Hepatocyte (in vitro differentiated cells): Measurements from ENCODE around the gene BTF3. TPM values are rescaled to one million over a fixed set of nuclear protein-coding genes. Genes with fewer than 3 reads are reported as not detected.

Source experiments
- DNase-seq: peaks from one replicate; pipeline ENCODE4 v3.0.0-alpha.2; 2016; ENCODE audit warnings: low spot score
- H2AFZ ChIP-seq: fragments of 200-600 bp; sonication (generic); 2 replicates; pipeline ENCODE4 v1.6.0; 2016; ENCODE audit warnings: antibody characterized with exemption, mild to moderate bottlenecking
- H3K27ac ChIP-seq: fragments of 200-600 bp; sonication (generic); 2 replicates; pipeline ENCODE4 v1.5.1; 2016; ENCODE audit warnings: mild to moderate bottlenecking
- H3K27me3 ChIP-seq: fragments of 200-600 bp; sonication (generic); 2 replicates; pipeline ENCODE4 v1.6.1; 2016
- H3K36me3 ChIP-seq: fragments of 200-600 bp; sonication (generic); replicated peaks from 2 replicates; pipeline ENCODE4 v1.5.1; 2016; ENCODE audit warnings: low read depth; ENCODE audit not compliant: insufficient read depth
- H3K4me1 ChIP-seq: fragments of 200-600 bp; sonication (generic); 2 replicates; pipeline ENCODE4 v1.5.1; 2016; ENCODE audit warnings: mild to moderate bottlenecking, moderate library complexity; ENCODE audit not compliant: insufficient read depth
- H3K4me2 ChIP-seq: fragments of 200-600 bp; sonication (generic); 2 replicates; pipeline ENCODE4 v1.6.0; 2016
- H3K4me3 ChIP-seq: fragments of 200-600 bp; sonication (generic); 2 replicates; pipeline ENCODE4 v1.5.1; 2016; ENCODE audit warnings: mild to moderate bottlenecking
- H3K79me2 ChIP-seq: fragments of 200-600 bp; sonication (generic); 2 replicates; pipeline ENCODE4 v1.6.0; 2017; ENCODE audit warnings: mild to moderate bottlenecking
- H3K9me2 ChIP-seq: fragments of 200-600 bp; sonication (generic); replicated peaks from 2 replicates; pipeline ENCODE4 v1.6.0; 2017; ENCODE audit warnings: mild to moderate bottlenecking; ENCODE audit not compliant: insufficient read depth
- H3K9me3 ChIP-seq: fragments of 200-600 bp; sonication (generic); 2 replicates; pipeline ENCODE4 v1.5.1; 2016; ENCODE audit warnings: low read depth, mild to moderate bottlenecking
- H4K20me1 ChIP-seq: fragments of 200-600 bp; sonication (generic); 2 replicates; pipeline ENCODE4 v1.6.0; 2016; ENCODE audit warnings: mild to moderate bottlenecking; ENCODE audit not compliant: insufficient read depth, poor library complexity, severe bottlenecking
- EZH2 ChIP-seq: fragments of 200-600 bp; sonication (generic); IDR thresholded peaks from 2 replicates; pipeline ENCODE4 v1.6.1; 2016; ENCODE audit warnings: antibody characterized with exemption, mild to moderate bottlenecking, borderline replicate concordance
- EZH2phosphoT487 ChIP-seq: fragments of 200-600 bp; sonication (generic); IDR thresholded peaks from one replicate; pipeline ENCODE4 v1.6.1; 2018; ENCODE audit warnings: antibody characterized with exemption, mild to moderate bottlenecking, low read depth, moderate library complexity; ENCODE audit not compliant: unreplicated experiment, severe bottlenecking
- WGBS: methylation state at CpG from one replicate; pipeline ENCODE4 v1.1.6; 2016; ENCODE audit warnings: low lambda C conversion rate; ENCODE audit errors: missing lambda C conversion rate; 5-methylcytosine and 5-hydroxymethylcytosine counted together
- polyA plus RNA-seq: library from polyadenylated mRNA; unstranded; fragments of >200 nt; fragmentation: Nextera tagmentation; extraction: Ambion mirVana; gene quantifications from 2 replicates; pipeline ENCODE4 v1.2.1, GENCODE V29; 2016
- total RNA-seq: library from RNA; depleted of rRNA; stranded (reverse); fragments of >200 nt; gene quantifications from 2 replicates; pipeline ENCODE4 v1.2.3, GENCODE V29; 2014
- TF ChIP-seq, protein P1 (sequence below): fragments of 200-600 bp; sonication (generic); IDR thresholded peaks from 2 replicates; pipeline ENCODE4 v1.5.1; 2016; ENCODE audit warnings: antibody characterized with exemption, mild to moderate bottlenecking; ENCODE audit not compliant: poor library complexity

BTF3 gene
- total and polyA plus RNA-seq, 2 experiments from 2014 or later: 390 to 423 TPM

DNA sequence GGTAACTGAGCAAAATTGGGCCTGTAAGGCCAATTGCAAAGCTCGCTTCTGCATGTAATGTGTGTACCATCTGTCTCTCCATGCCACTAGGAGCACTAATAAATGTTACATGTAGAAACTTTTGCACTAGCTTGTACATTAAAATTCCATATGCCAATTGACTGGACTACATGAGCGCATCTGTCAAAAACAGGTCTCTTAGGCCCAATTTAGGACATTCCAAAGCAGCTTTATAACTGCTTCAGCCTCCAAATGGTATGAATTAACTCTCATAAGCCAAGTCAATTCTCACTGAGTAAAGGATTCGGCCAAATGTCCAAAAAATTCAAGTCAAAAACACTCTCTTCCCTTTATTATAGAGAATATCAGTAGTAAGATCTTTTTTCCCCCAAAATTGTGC is 26.1 kb upstream of the BTF3 start:
- H3K27ac ChIP-seq: no peak overlapping the region
- no peak for TF ChIP-seq EZH2phosphoT487
- TF ChIP-seq, protein P1, sequence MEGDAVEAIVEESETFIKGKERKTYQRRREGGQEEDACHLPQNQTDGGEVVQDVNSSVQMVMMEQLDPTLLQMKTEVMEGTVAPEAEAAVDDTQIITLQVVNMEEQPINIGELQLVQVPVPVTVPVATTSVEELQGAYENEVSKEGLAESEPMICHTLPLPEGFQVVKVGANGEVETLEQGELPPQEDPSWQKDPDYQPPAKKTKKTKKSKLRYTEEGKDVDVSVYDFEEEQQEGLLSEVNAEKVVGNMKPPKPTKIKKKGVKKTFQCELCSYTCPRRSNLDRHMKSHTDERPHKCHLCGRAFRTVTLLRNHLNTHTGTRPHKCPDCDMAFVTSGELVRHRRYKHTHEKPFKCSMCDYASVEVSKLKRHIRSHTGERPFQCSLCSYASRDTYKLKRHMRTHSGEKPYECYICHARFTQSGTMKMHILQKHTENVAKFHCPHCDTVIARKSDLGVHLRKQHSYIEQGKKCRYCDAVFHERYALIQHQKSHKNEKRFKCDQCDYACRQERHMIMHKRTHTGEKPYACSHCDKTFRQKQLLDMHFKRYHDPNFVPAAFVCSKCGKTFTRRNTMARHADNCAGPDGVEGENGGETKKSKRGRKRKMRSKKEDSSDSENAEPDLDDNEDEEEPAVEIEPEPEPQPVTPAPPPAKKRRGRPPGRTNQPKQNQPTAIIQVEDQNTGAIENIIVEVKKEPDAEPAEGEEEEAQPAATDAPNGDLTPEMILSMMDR: no peak
- no peak for TF ChIP-seq EZH2
- H3K36me3 ChIP-seq: no peaks in the 10 kb centered on the region
- no peaks in the 10 kb centered on the region for H3K4me1 ChIP-seq
- WGBS: 58% methylated on average over 3 of the region's 3 CpGs
- DNase-seq: no peak
- no peaks in the 10 kb centered on the region for H3K9me3 ChIP-seq
- H2AFZ ChIP-seq: no peak overlapping the region
- no peaks in the 10 kb centered on the region for H4K20me1 ChIP-seq
- H3K9me2 ChIP-seq: no peaks in the 10 kb centered on the region
- H3K4me2 ChIP-seq: no peak overlapping the region
- H3K79me2 ChIP-seq: no peaks in the 10 kb centered on the region
- H3K27me3 ChIP-seq: no peaks in the 10 kb centered on the region
- no peak overlapping the region for H3K4me3 ChIP-seq

DNA sequence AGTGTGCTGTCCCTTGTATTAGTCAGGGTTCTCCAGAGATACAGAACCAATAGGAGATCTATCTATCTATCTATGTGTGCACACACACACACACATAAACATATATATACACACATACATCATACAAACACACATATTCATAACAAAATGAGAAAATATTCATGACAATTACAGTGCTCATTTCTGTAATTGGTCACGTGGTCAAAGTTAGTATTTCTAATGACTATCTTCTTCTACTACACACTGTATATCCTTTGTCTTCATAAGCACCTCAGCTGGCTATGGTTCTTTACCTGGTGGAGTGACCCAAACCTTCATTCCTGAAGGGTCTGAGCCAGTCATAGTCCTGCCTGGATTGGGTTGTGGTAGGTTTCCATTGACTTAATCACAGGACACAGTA is 17.7 kb upstream of the BTF3 start:
- no peak overlapping the region for H2AFZ ChIP-seq
- no peak overlapping the region for H3K27ac ChIP-seq
- H3K4me1 ChIP-seq: no peaks in the 10 kb centered on the region
- TF ChIP-seq EZH2phosphoT487 (no peak), EZH2 (no peak)
- TF ChIP-seq, protein P1: no peak
- H3K79me2 ChIP-seq: no peaks in the 10 kb centered on the region
- H3K9me2 ChIP-seq: no peaks in the 10 kb centered on the region
- H3K36me3 ChIP-seq: no peaks in the 10 kb centered on the region
- H3K4me2 ChIP-seq: no peak overlapping the region
- H4K20me1 ChIP-seq: no peaks in the 10 kb centered on the region
- 92% methylated on average over 1 of the region's 1 CpG for WGBS
- H3K27me3 ChIP-seq: no peaks in the 10 kb centered on the region
- no peaks in the 10 kb centered on the region for H3K9me3 ChIP-seq
- no peak overlapping the region for H3K4me3 ChIP-seq
- DNase-seq: no peak

DNA sequence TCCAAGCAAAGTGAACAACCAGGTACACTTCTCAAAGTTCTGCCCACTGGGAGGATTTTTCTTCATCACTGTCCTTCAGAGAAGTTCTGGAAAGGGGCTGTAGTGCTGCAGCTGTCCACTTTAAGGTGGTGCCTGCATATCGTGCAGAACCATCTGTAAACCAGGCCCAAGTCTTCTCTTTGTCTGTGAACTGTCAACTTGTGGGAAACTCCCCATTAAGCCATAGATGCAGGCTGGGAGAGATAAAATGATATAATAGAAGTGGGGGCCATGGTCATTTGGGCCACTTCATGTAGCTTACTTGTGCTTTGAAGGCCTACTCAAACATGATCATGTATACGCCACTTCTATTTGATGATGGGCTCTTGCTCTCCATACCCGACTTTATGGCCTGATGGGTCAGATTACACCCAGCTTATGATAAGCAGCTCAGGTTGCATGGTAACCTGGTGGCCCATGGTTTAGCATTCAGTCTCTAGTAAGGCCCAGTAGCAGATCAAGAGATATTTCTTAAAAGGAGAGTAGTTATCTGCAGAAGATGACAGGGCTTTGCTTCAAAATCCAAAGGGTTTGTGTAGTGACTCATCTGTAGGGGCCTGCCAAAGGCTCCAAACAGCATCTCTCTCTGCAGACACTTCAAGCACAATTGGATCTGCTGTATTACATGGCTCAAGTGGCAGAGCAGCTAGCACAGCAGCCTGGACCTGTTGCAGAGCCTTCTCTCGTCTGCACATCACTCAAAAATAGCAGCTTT is 15.7 kb upstream of the BTF3 start:
- peak; percentile 23 for DNase-seq
- no peak for TF ChIP-seq EZH2phosphoT487
- no peak for TF ChIP-seq EZH2
- TF ChIP-seq, protein P1: no peak
- no peak overlapping the region for H3K27ac ChIP-seq
- H3K9me3 ChIP-seq: no peaks in the 10 kb centered on the region
- no peaks in the 10 kb centered on the region for H3K9me2 ChIP-seq
- no peak overlapping the region for H2AFZ ChIP-seq
- H4K20me1 ChIP-seq: no peaks in the 10 kb centered on the region
- no peaks in the 10 kb centered on the region for H3K27me3 ChIP-seq
- H3K79me2 ChIP-seq: no peaks in the 10 kb centered on the region
- WGBS: 51% methylated on average over 4 of the region's 4 CpGs
- H3K36me3 ChIP-seq: no peaks in the 10 kb centered on the region
- no peak overlapping the region for H3K4me3 ChIP-seq
- H3K4me1 ChIP-seq: no peaks in the 10 kb centered on the region
- H3K4me2 ChIP-seq: no peak overlapping the region
